K562 (cell line): ENCODE results near the gene CCDC78. TPM values are rescaled to one million over a fixed set of nuclear protein-coding genes. Genes with fewer than 3 reads are reported as not detected.
A peak's percentile ranks its signal among the peaks of the same experiment; 100 is the strongest.

ENCODE experiments used
- CEBPB ChIP-seq: fragments of 450-650 bp; IDR thresholded peaks from 2 replicates; pipeline ENCODE4 v1.6.1; 2016; ENCODE audit warnings: missing genetic modification characterization, missing compliant biosample characterization
- COPS2 ChIP-seq: fragments of 450-650 bp; conservative IDR thresholded peaks from 2 replicates; pipeline ENCODE4 v1.6.1; 2016; ENCODE audit warnings: mild to moderate bottlenecking, moderate library complexity
- MLX ChIP-seq, 2 experiments: fragments of 450-650 bp in 1 of 2; sonication (generic) in 1 of 2; formaldehyde crosslinking; conservative IDR thresholded peaks; 2 replicates each; pipeline versions ENCODE4 v1.4.0 to v1.8.1; 2020 to 2022; ENCODE audit warnings: mild to moderate bottlenecking in 1 of 2, missing genetic modification reagents in 1 of 2
- PHF8 ChIP-seq: fragments of 200-600 bp; sonication (generic); IDR thresholded peaks from 2 replicates; pipeline ENCODE4 v1.6.1; 2012; ENCODE audit warnings: mixed run types, mild to moderate bottlenecking, inconsistent platforms, low read length, moderate library complexity, borderline replicate concordance
- PYGO2 ChIP-seq: fragments of 450-650 bp; IDR thresholded peaks from 2 replicates; pipeline ENCODE4 v1.6.1; 2016; ENCODE audit warnings: mild to moderate bottlenecking, missing genetic modification characterization, moderate library complexity, missing compliant biosample characterization
- RBM34 ChIP-seq: fragments of 200-400 bp; formaldehyde crosslinking; IDR thresholded peaks from 2 replicates; pipeline ENCODE4 v1.6.1; 2018; ENCODE audit warnings: low read length, borderline replicate concordance; ENCODE audit not compliant: insufficient read depth
- SMAD4 ChIP-seq: fragments of 250-450 bp; sonication (Bioruptor Pico); conservative IDR thresholded peaks from 2 replicates; pipeline ENCODE4 v1.8.0; 2021; ENCODE audit warnings: inconsistent platforms, mild to moderate bottlenecking, moderate library complexity
- SMARCA4 ChIP-seq: fragments of 450-650 bp; IDR thresholded peaks from 2 replicates; pipeline ENCODE4 v1.6.1; 2016
- TAL1 ChIP-seq: fragments of 450-650 bp; IDR thresholded peaks from 2 replicates; pipeline ENCODE4 v1.6.1; 2016; ENCODE audit warnings: mild to moderate bottlenecking
- TCFL5 ChIP-seq: fragments of 250-450 bp; sonication (Bioruptor Pico); conservative IDR thresholded peaks from 2 replicates; pipeline ENCODE4 v1.6.1; 2021; ENCODE audit warnings: mild to moderate bottlenecking, moderate library complexity, matching md5 sums
- YBX1 ChIP-seq: fragments of 450-650 bp; IDR thresholded peaks from 2 replicates; pipeline ENCODE4 v1.7.1; 2016; ENCODE audit warnings: mild to moderate bottlenecking
- ZNF217 ChIP-seq: sonication (generic); formaldehyde crosslinking; IDR thresholded peaks from 2 replicates; pipeline ENCODE4 v1.8.0; 2022; ENCODE audit warnings: mild to moderate bottlenecking, missing genetic modification reagents
- ZNF778 ChIP-seq: fragments of 450-650 bp; formaldehyde crosslinking; IDR thresholded peaks from 2 replicates; pipeline ENCODE4 v1.4.0; 2020; ENCODE audit warnings: mild to moderate bottlenecking, moderate library complexity
- ZSCAN29 ChIP-seq: fragments of 450-650 bp; IDR thresholded peaks from 2 replicates; pipeline ENCODE4 v1.6.1; 2017
- polyA plus RNA-seq, 8 experiments: library from polyadenylated mRNA; depleted of rRNA in 4 of 8; stranded (reverse) in 5 of 8; unstranded in 3 of 8; fragments of >200 nt; fragmentation: Nextera tagmentation in 2 of 8; fragmentation: Illumina TruSeq in 1 of 8; extraction: Ambion mirVana in 2 of 8; extraction: Trizol in 1 of 8; gene quantifications; 2 replicates each; pipeline versions ENCODE4 v1.2.1 to v1.2.3, GENCODE V29; 2011 to 2014; ENCODE audit warnings: inconsistent platforms in 1 of 8, missing spikeins in 1 of 8
- total RNA-seq, 7 experiments: library from RNA; depleted of rRNA in 6 of 7; stranded (reverse); fragments of >200 nt in 6 of 7; fragmentation: Illumina TruSeq in 2 of 7; extraction: Trizol in 2 of 7; gene quantifications; 2 replicates each; pipeline versions ENCODE4 v1.2.1 to v1.2.3, GENCODE V29; 2011 to 2021; ENCODE audit warnings: low replicate concordance in 1 of 7
- TF ChIP-seq, protein P1 (sequence below): sonication (generic); formaldehyde crosslinking; IDR thresholded peaks from 2 replicates; pipeline ENCODE4 v1.8.0; 2023; ENCODE audit warnings: missing genetic modification reagents, mild to moderate bottlenecking, borderline replicate concordance
- TF ChIP-seq, protein P2 (sequence below): IDR thresholded peaks from 3 replicates; pipeline ENCODE4 v1.6.1; 2011; ENCODE audit warnings: borderline replicate concordance, mild to moderate bottlenecking, moderate library complexity; ENCODE audit not compliant: insufficient read length; ENCODE audit errors: extremely low read depth
- TF ChIP-seq, protein P3 (sequence below): sonication (generic); formaldehyde crosslinking; IDR thresholded peaks from 2 replicates; pipeline ENCODE4 v1.9.0; 2022; ENCODE audit warnings: mild to moderate bottlenecking, missing genetic modification reagents

Gene CCDC78
- total and polyA plus RNA-seq, 9 of the 15 experiments (the other 6 are each of a cell fraction or from before 2014, with no cell fraction given), result 0.24 to 17.7 (median 2.9) TPM

- TF ChIP-seq, protein P1, sequence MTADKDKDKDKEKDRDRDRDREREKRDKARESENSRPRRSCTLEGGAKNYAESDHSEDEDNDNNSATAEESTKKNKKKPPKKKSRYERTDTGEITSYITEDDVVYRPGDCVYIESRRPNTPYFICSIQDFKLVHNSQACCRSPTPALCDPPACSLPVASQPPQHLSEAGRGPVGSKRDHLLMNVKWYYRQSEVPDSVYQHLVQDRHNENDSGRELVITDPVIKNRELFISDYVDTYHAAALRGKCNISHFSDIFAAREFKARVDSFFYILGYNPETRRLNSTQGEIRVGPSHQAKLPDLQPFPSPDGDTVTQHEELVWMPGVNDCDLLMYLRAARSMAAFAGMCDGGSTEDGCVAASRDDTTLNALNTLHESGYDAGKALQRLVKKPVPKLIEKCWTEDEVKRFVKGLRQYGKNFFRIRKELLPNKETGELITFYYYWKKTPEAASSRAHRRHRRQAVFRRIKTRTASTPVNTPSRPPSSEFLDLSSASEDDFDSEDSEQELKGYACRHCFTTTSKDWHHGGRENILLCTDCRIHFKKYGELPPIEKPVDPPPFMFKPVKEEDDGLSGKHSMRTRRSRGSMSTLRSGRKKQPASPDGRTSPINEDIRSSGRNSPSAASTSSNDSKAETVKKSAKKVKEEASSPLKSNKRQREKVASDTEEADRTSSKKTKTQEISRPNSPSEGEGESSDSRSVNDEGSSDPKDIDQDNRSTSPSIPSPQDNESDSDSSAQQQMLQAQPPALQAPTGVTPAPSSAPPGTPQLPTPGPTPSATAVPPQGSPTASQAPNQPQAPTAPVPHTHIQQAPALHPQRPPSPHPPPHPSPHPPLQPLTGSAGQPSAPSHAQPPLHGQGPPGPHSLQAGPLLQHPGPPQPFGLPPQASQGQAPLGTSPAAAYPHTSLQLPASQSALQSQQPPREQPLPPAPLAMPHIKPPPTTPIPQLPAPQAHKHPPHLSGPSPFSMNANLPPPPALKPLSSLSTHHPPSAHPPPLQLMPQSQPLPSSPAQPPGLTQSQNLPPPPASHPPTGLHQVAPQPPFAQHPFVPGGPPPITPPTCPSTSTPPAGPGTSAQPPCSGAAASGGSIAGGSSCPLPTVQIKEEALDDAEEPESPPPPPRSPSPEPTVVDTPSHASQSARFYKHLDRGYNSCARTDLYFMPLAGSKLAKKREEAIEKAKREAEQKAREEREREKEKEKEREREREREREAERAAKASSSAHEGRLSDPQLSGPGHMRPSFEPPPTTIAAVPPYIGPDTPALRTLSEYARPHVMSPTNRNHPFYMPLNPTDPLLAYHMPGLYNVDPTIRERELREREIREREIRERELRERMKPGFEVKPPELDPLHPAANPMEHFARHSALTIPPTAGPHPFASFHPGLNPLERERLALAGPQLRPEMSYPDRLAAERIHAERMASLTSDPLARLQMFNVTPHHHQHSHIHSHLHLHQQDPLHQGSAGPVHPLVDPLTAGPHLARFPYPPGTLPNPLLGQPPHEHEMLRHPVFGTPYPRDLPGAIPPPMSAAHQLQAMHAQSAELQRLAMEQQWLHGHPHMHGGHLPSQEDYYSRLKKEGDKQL (CRISPR knock-in tag), result no peak
- TF ChIP-seq, protein P2, sequence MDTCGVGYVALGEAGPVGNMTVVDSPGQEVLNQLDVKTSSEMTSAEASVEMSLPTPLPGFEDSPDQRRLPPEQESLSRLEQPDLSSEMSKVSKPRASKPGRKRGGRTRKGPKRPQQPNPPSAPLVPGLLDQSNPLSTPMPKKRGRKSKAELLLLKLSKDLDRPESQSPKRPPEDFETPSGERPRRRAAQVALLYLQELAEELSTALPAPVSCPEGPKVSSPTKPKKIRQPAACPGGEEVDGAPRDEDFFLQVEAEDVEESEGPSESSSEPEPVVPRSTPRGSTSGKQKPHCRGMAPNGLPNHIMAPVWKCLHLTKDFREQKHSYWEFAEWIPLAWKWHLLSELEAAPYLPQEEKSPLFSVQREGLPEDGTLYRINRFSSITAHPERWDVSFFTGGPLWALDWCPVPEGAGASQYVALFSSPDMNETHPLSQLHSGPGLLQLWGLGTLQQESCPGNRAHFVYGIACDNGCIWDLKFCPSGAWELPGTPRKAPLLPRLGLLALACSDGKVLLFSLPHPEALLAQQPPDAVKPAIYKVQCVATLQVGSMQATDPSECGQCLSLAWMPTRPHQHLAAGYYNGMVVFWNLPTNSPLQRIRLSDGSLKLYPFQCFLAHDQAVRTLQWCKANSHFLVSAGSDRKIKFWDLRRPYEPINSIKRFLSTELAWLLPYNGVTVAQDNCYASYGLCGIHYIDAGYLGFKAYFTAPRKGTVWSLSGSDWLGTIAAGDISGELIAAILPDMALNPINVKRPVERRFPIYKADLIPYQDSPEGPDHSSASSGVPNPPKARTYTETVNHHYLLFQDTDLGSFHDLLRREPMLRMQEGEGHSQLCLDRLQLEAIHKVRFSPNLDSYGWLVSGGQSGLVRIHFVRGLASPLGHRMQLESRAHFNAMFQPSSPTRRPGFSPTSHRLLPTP, result no peak
- no peak for TF ChIP-seq TAL1
- no peak for TF ChIP-seq ZNF778
- TF ChIP-seq PHF8, result peak; percentile 72; the same call in 1 of the 2 replicates
- TF ChIP-seq, protein P3, sequence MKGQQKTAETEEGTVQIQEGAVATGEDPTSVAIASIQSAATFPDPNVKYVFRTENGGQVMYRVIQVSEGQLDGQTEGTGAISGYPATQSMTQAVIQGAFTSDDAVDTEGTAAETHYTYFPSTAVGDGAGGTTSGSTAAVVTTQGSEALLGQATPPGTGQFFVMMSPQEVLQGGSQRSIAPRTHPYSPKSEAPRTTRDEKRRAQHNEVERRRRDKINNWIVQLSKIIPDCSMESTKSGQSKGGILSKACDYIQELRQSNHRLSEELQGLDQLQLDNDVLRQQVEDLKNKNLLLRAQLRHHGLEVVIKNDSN (CRISPR knock-in tag), result peak; percentile 61; the same call in 1 of the 2 replicates
- no peak for TF ChIP-seq YBX1
- TF ChIP-seq CEBPB (tag), result no peak
- TF ChIP-seq ZSCAN29, result no peak
- TF ChIP-seq COPS2, result no peak
- TF ChIP-seq TCFL5, result no peak
- peak; percentile 17; the same call in 1 of the 2 replicates for TF ChIP-seq SMARCA4
- no peak for TF ChIP-seq PYGO2 (tag)
- no peak for TF ChIP-seq MLX (CRISPR knock-in tag; conservative IDR thresholded peaks at IDR 0.05)
- TF ChIP-seq SMAD4, result no peak
- TF ChIP-seq RBM34, result no peak
- no peak for TF ChIP-seq ZNF217 (CRISPR knock-in tag)
Observed at GRCh38 chr16:678858-679813, 47.1 kb downstream of the CCDC78 start (continued).
